Esophagus muscularis mucosa (tissue), 3 donors: ENCODE measurements around the gene DEDD.

Experiments
- POLR2A ChIP-seq: fragments of 450-650 bp; IDR thresholded peaks from one replicate; pipeline ENCODE4 v1.6.1; 2017; ENCODE audit warnings: antibody characterized with exemption, moderate library complexity, mild to moderate bottlenecking, low read depth
- TF ChIP-seq, protein P1 (sequence below), 3 experiments: fragments of 200-600 bp in 2 of 3; fragments of 450-650 bp in 1 of 3; sonication (generic) in 2 of 3; IDR thresholded peaks; one replicate each; pipeline ENCODE4 v1.5.1; 2017 to 2019; ENCODE audit warnings: antibody characterized with exemption in 3 of 3, mild to moderate bottlenecking in 2 of 3, moderate library complexity in 1 of 3

DNA sequence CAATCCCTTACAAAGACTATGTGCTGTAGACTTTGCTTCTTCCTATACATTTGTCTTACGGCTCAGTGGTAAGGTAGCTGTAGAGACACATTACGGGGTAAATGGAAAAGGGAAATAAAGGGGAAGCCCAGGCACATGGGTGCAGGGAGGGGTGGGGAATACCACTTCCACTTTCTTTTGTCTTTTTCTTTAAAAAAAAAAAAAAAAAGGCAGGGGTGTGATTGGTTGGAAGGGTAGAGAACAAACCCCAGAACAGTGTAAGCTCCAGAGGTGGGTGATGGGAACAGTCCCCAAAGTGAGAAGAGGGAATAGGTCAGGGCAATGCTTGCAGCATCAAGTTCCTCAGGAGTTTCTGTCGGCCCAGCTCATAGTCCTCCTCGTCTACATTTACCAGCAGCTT, 10.6 kb downstream of the DEDD start:
- TF ChIP-seq, protein P1, sequence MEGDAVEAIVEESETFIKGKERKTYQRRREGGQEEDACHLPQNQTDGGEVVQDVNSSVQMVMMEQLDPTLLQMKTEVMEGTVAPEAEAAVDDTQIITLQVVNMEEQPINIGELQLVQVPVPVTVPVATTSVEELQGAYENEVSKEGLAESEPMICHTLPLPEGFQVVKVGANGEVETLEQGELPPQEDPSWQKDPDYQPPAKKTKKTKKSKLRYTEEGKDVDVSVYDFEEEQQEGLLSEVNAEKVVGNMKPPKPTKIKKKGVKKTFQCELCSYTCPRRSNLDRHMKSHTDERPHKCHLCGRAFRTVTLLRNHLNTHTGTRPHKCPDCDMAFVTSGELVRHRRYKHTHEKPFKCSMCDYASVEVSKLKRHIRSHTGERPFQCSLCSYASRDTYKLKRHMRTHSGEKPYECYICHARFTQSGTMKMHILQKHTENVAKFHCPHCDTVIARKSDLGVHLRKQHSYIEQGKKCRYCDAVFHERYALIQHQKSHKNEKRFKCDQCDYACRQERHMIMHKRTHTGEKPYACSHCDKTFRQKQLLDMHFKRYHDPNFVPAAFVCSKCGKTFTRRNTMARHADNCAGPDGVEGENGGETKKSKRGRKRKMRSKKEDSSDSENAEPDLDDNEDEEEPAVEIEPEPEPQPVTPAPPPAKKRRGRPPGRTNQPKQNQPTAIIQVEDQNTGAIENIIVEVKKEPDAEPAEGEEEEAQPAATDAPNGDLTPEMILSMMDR (IDR thresholded peaks at IDR 0.05): no peak
- TF ChIP-seq POLR2A: no peak
